GM19372 (cell line): Measurements from ENCODE around the gene IL3RA.
"Not testable (repeated sequence)": the region's sequence is repeated elsewhere in the genome, so short reads cannot be mapped to it uniquely, and the experiment has no call there.

Experiments
- ATAC-seq: cut with Tn5 transposase; IDR thresholded peaks from one replicate; pipeline ENCODE4 v1.9.1; 2021; ENCODE audit warnings: mild to moderate bottlenecking, low read depth, moderate library complexity; ENCODE audit not compliant: unreplicated experiment

The IL3RA gene

GRCh38 chrX:1397001-1397400, 60.4 kb downstream of the IL3RA start:
- ATAC-seq, result no peak

GRCh38 chrX:1397441-1398270, 61.1 kb downstream of the IL3RA start:
- ATAC-seq, result no peak

- ATAC-seq, result no peak
Observed at GRCh38 chrX:1398431-1399340, 62.1 kb downstream of the IL3RA start.

DNA sequence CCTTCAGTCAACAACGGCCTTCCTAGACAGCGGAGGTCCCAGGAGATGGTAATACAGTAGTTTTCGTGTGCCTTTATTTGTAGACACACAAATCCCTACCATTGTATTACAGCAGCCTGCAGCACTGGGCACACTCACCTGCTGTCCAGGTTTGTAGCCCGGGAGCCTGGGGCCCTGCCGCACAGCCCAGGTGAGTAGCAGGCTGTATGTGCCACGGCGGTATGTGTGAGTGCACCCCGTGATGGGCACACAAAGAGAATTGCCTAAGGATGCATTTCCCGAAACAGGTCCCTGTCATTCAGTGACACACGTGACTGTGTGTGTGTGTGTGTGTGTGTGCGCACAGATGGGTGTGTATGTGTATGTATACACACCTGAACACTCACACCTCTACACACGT, 63.5 kb downstream of the IL3RA start:
- no peak for ATAC-seq

DNA sequence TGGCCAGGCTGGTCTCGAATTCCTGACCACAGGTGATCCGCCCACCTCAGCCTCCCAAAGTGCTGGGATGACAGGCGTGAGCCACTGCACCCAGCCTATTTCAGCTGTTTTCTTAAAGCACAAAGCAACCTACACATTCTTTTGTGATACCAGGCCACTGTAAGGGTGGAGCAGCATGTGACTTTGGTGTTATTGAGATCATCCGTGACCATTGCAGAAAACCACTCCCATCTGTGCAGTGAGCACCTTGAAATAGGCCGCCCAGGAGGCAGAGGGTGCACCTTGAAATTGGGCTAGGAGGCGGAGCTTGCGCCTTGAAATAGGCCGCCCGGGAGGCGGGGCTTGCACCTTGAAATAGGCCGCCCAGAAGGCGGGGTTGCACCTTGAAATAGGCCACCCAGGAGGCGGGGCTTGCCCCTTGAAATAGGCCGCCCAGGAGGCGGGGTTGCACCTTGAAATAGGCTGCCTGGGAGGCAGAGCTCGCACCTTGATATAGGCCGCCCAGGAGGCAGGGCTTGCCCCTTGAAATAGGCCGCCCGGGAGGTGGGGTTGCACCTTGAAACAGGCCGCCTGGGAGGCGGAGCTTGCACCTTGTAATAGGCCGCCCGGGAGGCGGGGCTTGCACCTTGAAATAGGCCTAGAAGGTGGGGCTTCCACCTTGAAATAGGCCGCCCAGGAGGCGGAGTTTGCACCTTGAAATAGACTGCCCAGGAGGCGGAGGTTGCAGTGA, 64.3 kb downstream of the IL3RA start:
- no peak for ATAC-seq

DNA sequence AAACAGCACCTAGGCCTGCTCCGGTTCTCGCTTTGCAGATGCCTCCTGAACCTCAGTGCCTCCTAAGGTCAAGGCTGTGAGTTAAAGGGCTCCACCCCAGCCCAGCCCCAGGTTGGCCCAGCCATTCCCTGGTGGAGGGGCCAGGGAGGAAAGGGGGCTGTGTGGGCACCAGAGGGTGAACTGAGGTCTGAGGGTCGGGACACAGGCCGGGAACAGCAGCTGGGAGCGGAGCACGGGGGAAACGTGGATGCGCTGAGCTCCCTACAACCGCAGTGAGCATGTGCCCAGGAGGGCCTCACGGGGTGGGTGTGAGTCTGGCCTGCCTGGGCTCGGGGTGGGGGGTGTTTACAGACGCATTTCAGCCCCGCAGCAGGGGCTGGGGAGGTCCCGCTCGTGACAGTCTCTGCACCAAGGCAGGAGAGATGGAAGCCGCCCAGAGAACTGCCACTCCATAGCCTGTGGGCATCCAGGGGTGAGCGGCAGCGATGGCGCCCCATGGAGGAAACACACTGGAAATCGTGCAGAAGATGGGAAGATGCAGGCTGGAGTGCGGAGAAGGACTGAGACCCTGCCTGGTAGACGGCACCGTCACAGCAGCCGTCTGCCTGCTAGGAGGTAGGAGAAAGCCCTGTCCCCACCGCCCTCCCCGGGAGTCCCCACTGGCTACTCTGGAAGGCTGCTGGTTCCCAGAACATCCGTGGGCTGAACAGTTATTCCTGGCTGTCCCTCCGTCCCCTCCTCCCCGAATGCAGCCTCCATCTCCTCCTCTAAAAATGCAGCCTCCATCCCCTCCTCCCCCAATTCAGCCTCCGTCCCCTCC, 65.2 kb downstream of the IL3RA start:
- no peak for ATAC-seq

DNA sequence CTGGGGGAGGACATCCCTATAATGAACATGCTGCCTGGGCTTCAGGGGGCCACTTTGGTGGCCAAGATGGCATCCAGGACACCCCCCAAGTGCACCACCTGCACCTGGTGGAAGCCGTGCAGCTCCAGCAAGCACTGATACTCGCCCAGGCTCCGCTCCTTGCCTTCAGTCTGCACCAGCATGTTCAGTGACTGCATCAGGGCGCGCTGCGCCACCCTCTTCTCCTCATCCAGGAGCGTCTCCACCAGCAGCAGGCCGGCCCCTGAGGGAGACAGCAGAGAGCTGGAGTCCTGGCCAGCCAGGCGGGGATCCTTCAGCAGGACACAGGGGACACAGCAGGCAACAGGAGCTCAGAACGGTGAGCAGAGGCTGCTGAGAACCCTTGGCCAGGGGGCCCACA, 66.6 kb downstream of the IL3RA start:
- ATAC-seq, result no peak

DNA sequence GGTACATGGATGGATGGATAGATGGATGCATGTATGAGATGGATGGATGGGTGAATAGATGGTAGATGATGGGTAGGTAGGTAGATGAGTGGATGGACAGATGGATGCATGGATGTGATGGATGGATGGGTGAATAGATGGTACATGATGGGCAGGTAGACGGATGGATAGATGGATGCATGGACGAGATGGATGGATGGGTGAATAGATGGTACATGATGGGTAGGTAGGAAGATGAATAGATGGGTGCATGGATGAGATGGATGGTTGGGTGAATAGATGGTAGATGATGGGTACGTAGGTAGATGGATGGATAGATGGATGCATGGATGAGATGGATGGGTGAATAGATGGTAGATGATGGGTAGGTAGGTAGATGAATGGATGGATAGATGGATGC, 67.3 kb downstream of the IL3RA start:
- ATAC-seq, result not testable (repeated sequence)

- ATAC-seq, result not testable (repeated sequence)
Observed at GRCh38 chrX:1405769-1406168, 69.2 kb downstream of the IL3RA start.

DNA sequence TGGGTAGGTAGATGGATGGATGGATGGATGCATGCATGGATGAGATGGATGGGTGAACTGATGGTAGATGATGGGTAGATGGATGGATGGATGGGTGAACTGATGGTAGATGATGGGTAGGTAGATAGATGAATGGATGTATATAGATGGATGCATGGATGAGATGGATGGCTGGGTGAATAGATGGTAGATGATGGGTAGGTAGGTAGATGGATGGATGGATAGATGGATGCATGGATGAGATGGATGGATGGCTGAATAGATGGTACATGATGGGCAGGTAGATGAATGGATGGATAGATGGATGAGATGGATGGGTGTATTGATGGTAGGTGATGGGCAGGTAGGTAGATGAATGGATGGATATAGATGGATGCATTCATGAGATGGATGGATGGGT, 70.5 kb downstream of the IL3RA start:
- ATAC-seq, result no peak

- ATAC-seq, result no peak
Observed at GRCh38 chrX:1411326-1411725, 74.7 kb downstream of the IL3RA start.

DNA sequence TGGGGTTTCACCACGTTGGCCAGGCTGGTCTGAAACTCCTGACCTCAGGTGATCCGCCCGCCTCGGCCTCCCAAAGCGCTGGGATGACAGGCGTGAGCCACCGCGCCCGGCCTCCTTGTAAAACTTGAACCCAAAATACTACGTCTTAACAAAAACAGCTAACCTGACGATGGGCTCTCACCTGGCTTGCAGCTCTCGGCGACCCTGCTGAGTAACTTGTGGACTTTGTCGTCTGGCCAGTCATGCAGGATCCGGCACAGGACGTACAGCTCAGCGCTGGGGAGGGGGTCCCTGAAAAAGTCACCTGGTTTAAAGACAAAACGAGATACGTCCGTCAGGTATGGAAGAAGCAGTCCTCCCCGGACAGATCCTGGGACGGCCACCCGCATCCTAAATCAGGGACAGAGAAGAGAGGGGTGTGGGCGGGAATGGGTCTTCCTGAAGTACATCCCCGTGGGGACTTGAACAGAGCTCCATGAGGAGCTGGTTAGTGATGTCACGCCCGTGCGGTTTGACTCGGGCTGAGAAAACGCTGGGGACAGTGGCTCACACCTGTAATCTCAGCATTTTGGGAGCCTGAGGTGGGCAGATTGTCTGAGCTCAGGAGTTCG, 76.1 kb downstream of the IL3RA start:
- ATAC-seq, result no peak

DNA sequence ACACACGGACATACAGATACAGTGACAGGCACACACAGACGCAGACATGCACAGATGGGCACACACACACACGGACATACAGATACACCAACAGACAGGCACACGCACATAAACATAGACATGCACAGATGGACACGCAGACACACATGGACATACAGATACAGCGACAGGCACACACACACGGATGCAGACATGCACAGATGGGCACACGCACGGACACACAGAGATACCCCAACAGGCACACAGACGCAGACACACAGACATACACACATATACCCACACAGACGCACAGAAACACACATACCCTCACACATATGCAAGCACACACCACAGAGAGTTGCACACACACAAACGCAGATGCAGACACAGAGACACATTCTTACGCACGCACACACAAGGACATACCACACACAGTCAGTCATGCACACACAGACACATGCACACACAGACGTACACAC, 79.8 kb downstream of the IL3RA start:
- no peak for ATAC-seq

DNA sequence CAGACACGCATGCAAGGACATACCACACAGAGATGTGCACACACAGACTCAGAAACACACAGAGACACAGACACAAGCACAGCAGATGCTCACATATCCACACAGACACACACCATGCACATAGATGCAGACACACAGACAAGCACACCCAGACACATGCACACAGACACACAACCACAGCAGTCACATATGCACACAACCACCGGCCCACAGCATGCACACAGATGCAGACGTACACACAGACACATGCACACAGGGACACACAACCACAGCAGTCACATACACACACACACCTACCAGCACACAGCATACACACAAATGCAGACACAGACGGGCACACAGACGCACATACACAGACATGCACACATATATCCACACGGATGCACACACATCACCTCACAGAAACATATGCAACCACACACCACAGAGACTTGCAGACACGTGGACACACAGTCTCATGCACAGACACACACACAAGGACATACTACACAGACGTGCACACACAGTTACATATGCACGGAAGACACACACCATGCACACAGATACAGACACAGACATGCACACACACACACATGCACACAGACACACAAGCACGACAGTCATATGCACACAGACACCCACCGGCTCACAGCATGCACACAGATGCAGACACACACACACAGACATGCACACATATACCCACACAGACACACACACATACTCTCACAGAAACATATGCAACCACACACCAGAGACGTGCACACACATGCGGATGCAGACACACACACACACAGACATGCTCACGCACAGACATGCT, 80.6 kb downstream of the IL3RA start:
- ATAC-seq, result no peak

- ATAC-seq, result no peak
Observed at GRCh38 chrX:1417921-1418771, 81.6 kb downstream of the IL3RA start.

GRCh38 chrX:1418901-1419544, 82.4 kb downstream of the IL3RA start:
- ATAC-seq, result no peak
